Subcutaneous abdominal adipose tissue (tissue), 5 donors: ENCODE measurements around the gene RNF149.
"Not testable (repeated sequence)": the region's sequence is repeated elsewhere in the genome, so short reads cannot be mapped to it uniquely, and the experiment has no call there.

Experiments
- H3K27ac ChIP-seq: one replicate; pipeline ENCODE4 v1.7.0; 2013; ENCODE audit warnings: low read depth, mild to moderate bottlenecking, inconsistent platforms, low read length, moderate library complexity
- H3K27me3 ChIP-seq, 5 donors: one replicate each; pipeline ENCODE4 v1.7.0; 2013; ENCODE audit warnings: low read length in 5 of 5, inconsistent platforms in 1 of 5; ENCODE audit not compliant: control insufficient read depth in 5 of 5, insufficient read depth in 4 of 5
- H3K36me3 ChIP-seq, 5 donors: one replicate each; pipeline ENCODE4 v1.7.0; 2013; ENCODE audit warnings: low read length in 5 of 5; ENCODE audit not compliant: control insufficient read depth in 5 of 5, insufficient read depth in 5 of 5
- H3K4me1 ChIP-seq, 5 donors: one replicate each; pipeline ENCODE4 v1.7.0; 2013; ENCODE audit warnings: low read length in 5 of 5, mild to moderate bottlenecking in 3 of 5, moderate library complexity in 1 of 5; ENCODE audit not compliant: control insufficient read depth in 5 of 5, insufficient read depth in 5 of 5
- H3K4me3 ChIP-seq, 5 donors: one replicate each; pipeline ENCODE4 v1.7.0; 2013; ENCODE audit warnings: low read length in 5 of 5, low read depth in 1 of 5
- H3K9ac ChIP-seq, 5 donors: one replicate each; pipeline ENCODE4 v1.7.0; 2013; ENCODE audit warnings: low read length in 5 of 5, mild to moderate bottlenecking in 4 of 5, moderate library complexity in 3 of 5
- H3K9me3 ChIP-seq, 5 donors: one replicate each; pipeline ENCODE4 v1.7.0; 2013; ENCODE audit warnings: low read length in 5 of 5; ENCODE audit not compliant: control insufficient read depth in 5 of 5
- donor health status: healthy.
- donor health status: healthy.
- donor health status: healthy.
- donor health status: healthy.
- donor health status: healthy.

RNF149 gene

GRCh38 chr2:101308432-101309210, at the start of gene RNF149:
TSS of gene RNF149 (minus strand) at chr2:101308701. CDS start at chr2:101308588, 113 bp downstream.
- Histone ChIP-seq H3K27me3 (no peaks in the 10 kb centered on the region), H3K4me3 (peak within 1 kb of the TSS; percentile 81 to 94 (median 89)), H3K36me3 (no peaks in the 10 kb centered on the region), H3K9me3 (no peaks in the 10 kb centered on the region), H3K4me1 (peaks cover 5 to 68% (median 47%) of the 10 kb centered on the region in 5 donors), H3K9ac (peak within 1 kb of the TSS; percentile 61 to 95 (median 93)), H3K27ac (peak within 1 kb of the TSS; percentile 91)

- Histone ChIP-seq H3K36me3 (no peaks in the 10 kb centered on the region), H3K9ac (no peak overlapping the region), H3K27ac (no peak overlapping the region), H3K4me1 (peaks cover 0 to 4% (median 0%) of the 10 kb centered on the region in 5 donors), H3K27me3 (peaks cover 0 to 2% (median 0%) of the 10 kb centered on the region in 5 donors), H3K9me3 (no peaks in the 10 kb centered on the region), H3K4me3 (no peak overlapping the region)
These were observed 48.9 kb upstream of the RNF149 start for GRCh38 chr2:101357376-101357775.

GRCh38 chr2:101356521-101356920, 48.0 kb upstream of the RNF149 start:
- no peaks in the 10 kb centered on the region for H3K9me3 ChIP-seq
- no peak overlapping the region for H3K9ac ChIP-seq
- peaks cover 0 to 4% (median 0%) of the 10 kb centered on the region in 5 donors for H3K4me1 ChIP-seq
- H3K36me3 ChIP-seq, result no peaks in the 10 kb centered on the region
- H3K27me3 ChIP-seq, result peaks cover 0 to 2% (median 0%) of the 10 kb centered on the region in 5 donors
- H3K27ac ChIP-seq, result no peak overlapping the region
- no peak overlapping the region for H3K4me3 ChIP-seq

- Histone ChIP-seq H3K27ac (no peak overlapping the region), H3K4me3 (no peak overlapping the region), H3K9me3 (no peaks in the 10 kb centered on the region), H3K36me3 (no peaks in the 10 kb centered on the region), H3K9ac (no peak overlapping the region), H3K4me1 (peaks cover 0 to 3% (median 0%) of the 10 kb centered on the region in 5 donors), H3K27me3 (peaks cover 0 to 2% (median 0%) of the 10 kb centered on the region in 5 donors)
These were observed 47.6 kb upstream of the RNF149 start for GRCh38 chr2:101356055-101356454.

- Histone ChIP-seq H3K4me1 (peaks cover 0 to 3% (median 0%) of the 10 kb centered on the region in 5 donors), H3K9ac (no peak overlapping the region), H3K27me3 (peaks cover 0 to 2% (median 0%) of the 10 kb centered on the region in 5 donors), H3K36me3 (no peaks in the 10 kb centered on the region), H3K27ac (no peak overlapping the region), H3K4me3 (no peak overlapping the region), H3K9me3 (no peaks in the 10 kb centered on the region)
These were observed 47.0 kb upstream of the RNF149 start for GRCh38 chr2:101355401-101356054.

DNA sequence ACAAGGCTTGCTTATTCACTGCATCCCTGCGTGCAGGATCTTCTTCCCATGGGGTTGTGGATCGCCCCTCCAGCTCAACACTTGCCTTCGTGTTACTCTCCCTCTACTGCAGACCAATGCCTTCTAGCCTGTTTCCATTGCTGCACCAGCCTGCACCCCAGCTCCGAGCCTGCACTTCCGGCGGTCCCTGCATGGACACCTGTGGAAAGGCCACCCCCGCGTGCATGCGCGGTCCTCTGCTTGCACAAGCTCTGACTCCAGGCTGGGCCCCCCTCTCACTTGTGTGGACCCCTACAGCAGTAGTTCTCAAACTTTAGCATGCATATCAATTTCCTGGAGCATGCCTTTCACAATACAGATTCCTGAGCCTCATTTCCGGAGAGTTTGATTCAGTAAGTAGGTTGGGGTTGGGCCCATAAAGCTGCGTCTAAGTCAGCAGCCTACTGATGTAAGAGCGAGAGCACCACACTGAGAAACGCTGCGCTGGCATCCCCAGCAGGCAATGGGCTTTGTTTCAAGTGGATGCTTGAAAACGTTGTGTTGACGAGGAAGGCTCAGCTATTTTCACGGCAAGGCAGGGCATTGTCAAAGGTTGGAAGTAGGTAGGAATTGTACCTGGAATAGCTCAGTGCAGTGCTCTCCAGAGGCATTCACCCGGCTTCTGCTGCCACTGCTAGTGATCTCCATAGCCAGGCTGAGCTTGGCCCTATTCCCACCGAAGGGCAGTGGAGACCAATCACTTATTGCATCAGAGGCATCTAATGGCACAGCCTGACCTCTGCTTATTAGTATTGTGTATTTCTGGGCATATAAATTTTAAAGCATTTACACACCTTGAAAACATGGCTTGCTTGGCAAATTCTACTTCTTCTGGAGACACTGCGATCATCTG, 46.2 kb upstream of the RNF149 start:
- H3K4me3 ChIP-seq, result no peak overlapping the region
- H3K4me1 ChIP-seq, result peaks cover 0 to 3% (median 0%) of the 10 kb centered on the region in 5 donors
- H3K9ac ChIP-seq, result no peak overlapping the region
- peaks cover 0 to 2% (median 0%) of the 10 kb centered on the region in 5 donors for H3K27me3 ChIP-seq
- no peaks in the 10 kb centered on the region for H3K9me3 ChIP-seq
- H3K27ac ChIP-seq, result no peak overlapping the region
- H3K36me3 ChIP-seq, result no peaks in the 10 kb centered on the region

DNA sequence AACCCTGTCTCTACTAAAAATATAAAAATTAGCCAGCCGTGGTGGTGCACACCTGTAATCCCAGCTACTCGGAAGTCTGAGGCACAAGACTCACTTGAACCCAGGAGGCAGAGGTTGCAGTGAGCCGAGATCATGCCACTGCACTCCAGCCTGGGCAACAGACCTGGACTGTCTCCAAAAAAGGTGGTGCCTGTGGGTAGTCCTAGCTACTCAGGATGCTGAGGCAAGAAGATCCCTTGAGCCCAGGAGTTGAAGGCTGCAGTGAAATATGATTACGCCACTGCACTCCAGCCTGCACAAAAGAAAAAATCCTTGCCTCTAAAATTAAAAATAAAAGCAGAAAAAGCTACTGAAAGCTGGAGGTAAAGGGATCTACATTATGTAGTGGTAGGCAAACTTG, 44.1 kb upstream of the RNF149 start:
- not testable (repeated sequence) for H3K27ac ChIP-seq, H3K9me3 ChIP-seq, H3K4me3 ChIP-seq, H3K4me1 ChIP-seq, H3K36me3 ChIP-seq, H3K9ac ChIP-seq, H3K27me3 ChIP-seq

GRCh38 chr2:101351207-101351606, 42.7 kb upstream of the RNF149 start:
- H3K9ac ChIP-seq, result no peak overlapping the region
- no peaks in the 10 kb centered on the region for H3K27me3 ChIP-seq
- H3K36me3 ChIP-seq, result no peaks in the 10 kb centered on the region
- no peaks in the 10 kb centered on the region for H3K9me3 ChIP-seq
- H3K4me3 ChIP-seq, result no peak overlapping the region
- peaks cover 0 to 3% (median 0%) of the 10 kb centered on the region in 5 donors for H3K4me1 ChIP-seq
- H3K27ac ChIP-seq, result no peak overlapping the region

DNA sequence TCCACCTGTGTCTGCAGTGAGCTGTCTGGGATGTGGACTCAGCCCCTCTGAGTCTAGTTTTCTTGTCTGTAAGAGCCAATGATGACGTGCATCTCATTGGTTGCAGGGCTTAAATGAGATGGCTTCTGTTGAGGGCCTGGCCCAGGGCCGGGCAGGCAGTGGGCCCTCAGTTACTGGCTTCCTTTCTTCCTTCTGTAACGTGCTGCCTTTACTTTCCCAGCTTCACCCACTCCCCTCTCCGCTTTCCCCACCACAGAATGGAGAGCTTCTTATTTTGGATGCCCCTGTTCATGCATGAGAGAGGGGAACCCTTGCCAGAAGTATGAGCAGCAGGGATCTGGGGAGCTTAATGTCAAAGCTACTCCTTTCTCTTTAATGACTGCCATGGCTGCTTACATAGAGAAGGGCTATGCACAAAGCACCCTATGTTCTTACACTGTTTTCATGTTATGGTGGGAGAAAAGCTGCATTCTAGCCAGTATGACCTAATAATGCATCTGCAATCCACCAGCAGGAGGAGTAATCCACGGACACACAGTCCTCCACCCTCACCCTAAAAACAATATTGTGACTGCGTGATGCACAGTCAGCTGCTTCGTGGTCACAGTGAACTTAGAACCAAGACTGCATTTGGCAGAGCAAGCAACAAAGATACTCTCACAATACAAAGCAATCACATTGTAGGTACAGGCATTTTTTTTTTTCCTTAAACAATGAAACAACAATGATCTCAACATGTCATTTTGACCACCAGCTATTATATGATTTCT, 41.6 kb upstream of the RNF149 start:
- H3K36me3 ChIP-seq, result no peaks in the 10 kb centered on the region
- H3K9me3 ChIP-seq, result no peaks in the 10 kb centered on the region
- peaks cover 0 to 2% (median 0%) of the 10 kb centered on the region in 5 donors for H3K4me1 ChIP-seq
- H3K27me3 ChIP-seq, result no peaks in the 10 kb centered on the region
- H3K27ac ChIP-seq, result no peak overlapping the region
- H3K4me3 ChIP-seq, result no peak overlapping the region
- H3K9ac ChIP-seq, result no peak overlapping the region
